HL-60 (cell line): Measurements from ENCODE around the gene LRRC1.

Source experiments
- GABPA ChIP-seq: IDR thresholded peaks from 2 replicates; pipeline ENCODE4 v1.6.1; 2012; ENCODE audit warnings: low read depth
- TF ChIP-seq, protein P1 (sequence below): IDR thresholded peaks from one replicate; pipeline ENCODE4 v1.5.1; 2011; ENCODE audit warnings: low read length, control low read depth, inconsistent platforms; ENCODE audit not compliant: insufficient read depth

DNA sequence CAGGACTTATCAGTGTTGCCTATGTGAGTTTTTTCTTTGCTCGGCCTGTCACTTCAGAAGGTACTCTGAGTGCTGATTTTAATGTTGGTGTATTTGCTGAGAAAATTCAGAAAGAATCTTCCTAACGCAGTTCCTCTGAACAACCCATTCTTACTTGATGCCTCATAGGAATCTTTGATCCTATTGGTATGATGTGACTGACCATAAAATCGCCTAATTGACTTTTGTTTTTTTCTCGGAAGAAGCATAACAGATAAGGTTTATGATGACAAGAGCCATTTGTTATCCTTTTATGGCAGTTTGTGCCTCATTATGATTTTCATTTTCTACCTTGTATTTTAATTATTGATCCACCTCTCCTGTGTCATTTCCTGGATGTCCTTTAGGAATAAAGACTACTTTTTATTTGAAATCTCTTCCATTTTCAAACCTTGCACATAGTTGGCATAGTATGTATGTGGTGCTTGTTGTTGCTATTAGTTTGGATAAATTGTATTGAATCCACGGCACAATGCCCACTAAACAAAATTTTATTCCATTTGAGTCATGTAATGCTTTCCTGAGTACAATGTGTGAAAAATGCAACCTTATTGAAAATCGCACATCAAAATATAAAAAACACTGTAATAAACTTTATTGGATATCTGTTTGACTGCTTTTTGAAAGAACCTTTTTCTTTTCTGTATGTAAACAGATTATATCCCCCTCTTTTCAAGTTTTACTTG lies 37.3 kb downstream of the LRRC1 start:
- TF ChIP-seq, protein P1, sequence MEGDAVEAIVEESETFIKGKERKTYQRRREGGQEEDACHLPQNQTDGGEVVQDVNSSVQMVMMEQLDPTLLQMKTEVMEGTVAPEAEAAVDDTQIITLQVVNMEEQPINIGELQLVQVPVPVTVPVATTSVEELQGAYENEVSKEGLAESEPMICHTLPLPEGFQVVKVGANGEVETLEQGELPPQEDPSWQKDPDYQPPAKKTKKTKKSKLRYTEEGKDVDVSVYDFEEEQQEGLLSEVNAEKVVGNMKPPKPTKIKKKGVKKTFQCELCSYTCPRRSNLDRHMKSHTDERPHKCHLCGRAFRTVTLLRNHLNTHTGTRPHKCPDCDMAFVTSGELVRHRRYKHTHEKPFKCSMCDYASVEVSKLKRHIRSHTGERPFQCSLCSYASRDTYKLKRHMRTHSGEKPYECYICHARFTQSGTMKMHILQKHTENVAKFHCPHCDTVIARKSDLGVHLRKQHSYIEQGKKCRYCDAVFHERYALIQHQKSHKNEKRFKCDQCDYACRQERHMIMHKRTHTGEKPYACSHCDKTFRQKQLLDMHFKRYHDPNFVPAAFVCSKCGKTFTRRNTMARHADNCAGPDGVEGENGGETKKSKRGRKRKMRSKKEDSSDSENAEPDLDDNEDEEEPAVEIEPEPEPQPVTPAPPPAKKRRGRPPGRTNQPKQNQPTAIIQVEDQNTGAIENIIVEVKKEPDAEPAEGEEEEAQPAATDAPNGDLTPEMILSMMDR = no peak
- no peak for TF ChIP-seq GABPA
